NB4 (cell line): ENCODE measurements around the gene IL9R.
"Not testable (repeated sequence)": the region's sequence is repeated elsewhere in the genome, so short reads cannot be mapped to it uniquely, and the experiment has no call there.

ENCODE experiments used
- DNase-seq: peaks from one replicate; pipeline ENCODE4 v3.0.0; 2010; ENCODE audit warnings: low read depth
- H3K4me3 ChIP-seq: one replicate; pipeline ENCODE4 v1.5.1; 2011; ENCODE audit warnings: mild to moderate bottlenecking, low read depth, low read length, moderate library complexity

IL9R gene

DNA sequence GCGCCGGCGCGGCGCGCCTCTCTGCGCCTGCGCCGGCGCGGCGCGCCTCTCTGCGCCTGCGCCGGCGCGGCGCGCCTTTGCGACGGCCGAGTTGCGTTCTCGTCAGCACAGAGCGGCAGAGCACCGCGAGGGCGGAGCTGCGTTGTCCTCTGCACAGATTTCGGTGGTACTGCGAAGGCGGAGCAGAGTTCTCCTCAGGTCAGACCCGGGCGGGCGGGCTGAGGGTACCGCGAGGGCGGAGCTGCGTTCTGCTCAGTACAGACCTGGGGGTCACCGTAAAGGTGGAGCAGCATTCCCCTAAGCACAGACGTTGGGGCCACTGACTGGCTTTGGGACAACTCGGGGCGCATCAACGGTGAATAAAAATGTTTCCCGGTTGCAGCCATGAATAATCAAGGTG is 31.8 kb downstream of the IL9R start:
- DNase-seq, H3K4me3 ChIP-seq: not testable (repeated sequence)

DNA sequence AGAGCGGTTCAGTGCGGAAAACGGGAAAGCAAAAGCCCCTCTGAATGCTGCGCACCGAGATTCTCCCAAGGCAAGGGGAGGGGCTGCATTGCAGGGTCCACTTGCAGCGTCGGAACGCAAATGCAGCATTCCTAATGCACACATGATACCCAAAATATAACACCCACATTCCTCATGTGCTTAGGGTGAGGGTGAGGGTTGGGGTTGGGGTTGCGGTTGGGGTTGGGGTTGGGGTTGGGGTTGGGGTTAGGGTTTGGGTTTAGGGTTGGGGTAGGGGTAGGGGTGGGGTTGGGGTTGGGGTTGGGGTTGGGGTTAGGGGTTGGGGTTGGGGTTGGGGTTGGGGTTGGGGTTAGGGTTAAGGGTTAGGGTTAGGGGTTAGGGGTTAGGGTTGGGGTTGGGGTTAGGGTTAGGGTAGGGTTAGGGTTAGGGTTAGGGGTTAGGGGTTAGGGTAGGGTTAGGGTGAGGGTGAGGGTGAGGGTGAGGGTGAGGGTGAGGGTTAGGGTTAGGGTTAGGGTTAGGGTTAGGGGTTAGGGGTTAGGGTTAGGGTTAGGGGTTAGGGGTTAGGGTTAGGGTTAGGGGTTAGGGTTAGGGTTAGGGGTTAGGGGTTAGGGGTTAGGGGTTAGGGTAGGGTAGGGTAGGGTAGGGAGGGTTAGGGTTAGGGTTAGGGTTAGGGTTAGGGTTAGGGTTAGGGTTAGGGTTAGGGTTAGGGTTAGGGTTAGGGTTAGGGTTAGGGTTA is 32.4 kb downstream of the IL9R start:
- peak; percentile 81 for DNase-seq
- not testable (repeated sequence) for H3K4me3 ChIP-seq

DNA sequence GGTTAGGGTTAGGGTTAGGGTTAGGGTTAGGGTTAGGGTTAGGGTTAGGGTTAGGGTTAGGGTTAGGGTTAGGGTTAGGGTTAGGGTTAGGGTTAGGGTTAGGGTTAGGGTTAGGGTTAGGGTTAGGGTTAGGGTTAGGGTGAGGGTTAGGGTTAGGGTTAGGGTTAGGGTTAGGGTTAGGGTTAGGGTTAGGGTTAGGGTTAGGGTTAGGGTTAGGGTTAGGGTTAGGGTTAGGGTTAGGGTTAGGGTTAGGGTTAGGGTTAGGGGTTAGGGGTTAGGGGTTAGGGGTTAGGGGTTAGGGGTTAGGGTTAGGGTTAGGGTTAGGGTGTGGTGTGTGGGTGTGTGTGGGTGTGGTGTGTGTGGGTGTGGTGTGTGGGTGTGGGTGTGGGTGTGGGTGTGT is 33.0 kb downstream of the IL9R start:
- H3K4me3 ChIP-seq, DNase-seq: not testable (repeated sequence)
